Measurements from ENCODE around the gene FCHSD2.

- TF ChIP-seq CTCF (IDR thresholded peaks at IDR 0.05) = no peak
- TF ChIP-seq SREBF2 (IDR thresholded peaks at IDR 0.05) = no peak
- no peak for TF ChIP-seq POLR2A (IDR thresholded peaks at IDR 0.05; ENCODE audit: low read length)
- TF ChIP-seq CEBPB (IDR thresholded peaks at IDR 0.05) = no peak
- TF ChIP-seq MAX (IDR thresholded peaks at IDR 0.05) = no peak
Measured at GRCh38 chr11:72875736-72876135, 266.4 kb downstream of the FCHSD2 start.
